Tibial nerve (tissue), 4 donors: ENCODE results near the gene OSGEPL1. TPM values are rescaled to one million over a fixed set of nuclear protein-coding genes. Genes with fewer than 3 reads are reported as not detected.

Source experiments
- DNase-seq, 2 donors: peaks; one replicate each; pipeline ENCODE4 v3.0.0-alpha.2; 2019; ENCODE audit warnings: low spot score in 2 of 2
- H3K27ac ChIP-seq, 4 donors: fragments of 200-600 bp; sonication (generic) in 3 of 4; one replicate each; pipeline ENCODE4 v1.5.1; 2017 to 2019; ENCODE audit warnings: mild to moderate bottlenecking in 1 of 4
- H3K27me3 ChIP-seq, 2 donors: fragments of 200-600 bp; sonication (generic) in 1 of 2; one replicate each; pipeline versions ENCODE4 v1.5.1 to v1.6.0; 2017 to 2019
- H3K36me3 ChIP-seq, 3 donors: fragments of 200-600 bp; sonication (generic); one replicate each; pipeline ENCODE4 v1.5.1; 2018 to 2019
- H3K4me1 ChIP-seq, 4 donors: fragments of 200-600 bp; sonication (generic) in 3 of 4; one replicate each; pipeline ENCODE4 v1.5.1; 2017 to 2019
- H3K4me3 ChIP-seq, 4 donors: fragments of 200-600 bp; sonication (generic) in 3 of 4; one replicate each; pipeline ENCODE4 v1.5.1; 2017 to 2019; ENCODE audit warnings: mild to moderate bottlenecking in 1 of 4, moderate library complexity in 1 of 4
- H3K9me3 ChIP-seq, 4 donors: fragments of 200-600 bp; sonication (generic) in 3 of 4; one replicate each; pipeline ENCODE4 v1.5.1; 2017 to 2019
- CTCF ChIP-seq, 5 experiments: fragments of 200-600 bp in 3 of 5; fragments of 450-650 bp in 2 of 5; sonication (generic) in 3 of 5; IDR thresholded peaks; one replicate each; pipeline ENCODE4 v1.5.1; 2016 to 2019; ENCODE audit warnings: antibody characterized with exemption in 5 of 5, mild to moderate bottlenecking in 3 of 5, moderate library complexity in 2 of 5
- EP300 ChIP-seq, 2 donors: sonication (generic); formaldehyde crosslinking; IDR thresholded peaks; one replicate each; pipeline ENCODE4 v1.6.1; 2017; ENCODE audit warnings: antibody characterized with exemption in 2 of 2, mild to moderate bottlenecking in 1 of 2
- POLR2A ChIP-seq, 2 donors: fragments of 450-650 bp; IDR thresholded peaks; one replicate each; pipeline ENCODE4 v1.6.1; 2017; ENCODE audit warnings: antibody characterized with exemption in 2 of 2, mild to moderate bottlenecking in 2 of 2, moderate library complexity in 2 of 2
- WGBS, 2 donors: methylation state at CpG; one replicate each; pipeline ENCODE4 v1.1.5; 2018; 5-methylcytosine and 5-hydroxymethylcytosine counted together
- total RNA-seq, 4 donors: library from RNA; depleted of rRNA; stranded (reverse); fragments of >200 nt; gene quantifications; one replicate each; pipeline ENCODE4 v1.1.0, GENCODE V29; 2016

OSGEPL1 gene
- total RNA-seq = 10 to 100 TPM in 3 of 4 donors, 1 to 10 TPM in 1; 8.4 to 26.4 (median 11.8) TPM

DNA sequence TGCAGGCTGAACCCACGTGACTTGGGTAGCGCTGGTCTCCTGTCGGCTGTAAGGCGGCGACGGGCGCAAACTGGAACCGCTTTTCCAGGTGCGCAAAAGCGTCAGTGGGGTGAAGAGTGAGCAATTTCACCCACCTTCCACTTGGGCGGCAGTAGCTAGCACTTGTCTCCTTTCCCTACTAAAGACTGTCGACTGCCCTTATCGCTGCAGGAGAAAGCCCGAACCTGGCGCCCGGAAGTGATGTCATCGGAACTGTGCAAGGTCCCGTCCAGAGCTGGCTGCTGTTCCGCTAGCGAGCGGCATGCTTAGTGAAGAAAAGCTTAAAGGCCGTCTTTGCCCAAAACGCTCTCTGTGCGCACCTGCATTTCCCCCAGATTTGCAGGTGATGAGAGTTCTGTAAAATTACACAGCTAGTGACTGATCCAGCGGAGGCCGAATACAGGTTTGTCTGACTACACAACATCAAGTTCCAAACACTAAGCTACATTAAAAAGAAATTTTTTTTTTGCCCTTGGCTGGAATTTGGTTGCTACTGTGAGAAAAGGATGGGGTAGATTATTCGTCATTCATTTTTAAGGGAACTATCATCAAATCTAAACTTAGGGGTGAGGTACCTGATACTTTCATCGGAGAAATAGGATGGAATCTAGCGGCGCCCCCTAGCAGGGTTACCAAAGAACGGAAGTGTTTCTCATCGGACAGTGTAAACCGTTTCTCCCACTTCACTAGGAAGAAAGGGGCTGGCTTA, at the start of gene OSGEPL1:
TSS of gene OSGEPL1 (minus strand) at position 242 of the 748 bp plus-strand sequence. CDS start 1,152 bp downstream, outside the sequence.
- TF ChIP-seq CTCF (IDR thresholded peaks at IDR 0.05) = peak in 4 of 5 experiments; percentile 29 to 61 (median 46)
- TF ChIP-seq EP300 (IDR thresholded peaks at IDR 0.05) = peak in 1 of 2 donors; percentile 66
- peak in 1 of 2 donors; percentile 28 for TF ChIP-seq POLR2A (IDR thresholded peaks at IDR 0.05)
- H3K27me3 ChIP-seq = no peaks in the 10 kb centered on the region
- H3K4me3 ChIP-seq = peak within 1 kb of the TSS; percentile 65 to 72 (median 70)
- peaks cover 0 to 33% (median 0%) of the 10 kb centered on the region in 3 donors for H3K36me3 ChIP-seq
- peak within 1 kb of the TSS; percentile 81 to 90 (median 84) for H3K27ac ChIP-seq
- H3K9me3 ChIP-seq = no peaks in the 10 kb centered on the region
- 0% methylated on average over 28 to 33 of the region's 33 CpGs for WGBS, 2 donors
- peak; percentile 79 to 91 for DNase-seq
- peaks cover 0 to 24% (median 8%) of the 10 kb centered on the region in 4 donors for H3K4me1 ChIP-seq

DNA sequence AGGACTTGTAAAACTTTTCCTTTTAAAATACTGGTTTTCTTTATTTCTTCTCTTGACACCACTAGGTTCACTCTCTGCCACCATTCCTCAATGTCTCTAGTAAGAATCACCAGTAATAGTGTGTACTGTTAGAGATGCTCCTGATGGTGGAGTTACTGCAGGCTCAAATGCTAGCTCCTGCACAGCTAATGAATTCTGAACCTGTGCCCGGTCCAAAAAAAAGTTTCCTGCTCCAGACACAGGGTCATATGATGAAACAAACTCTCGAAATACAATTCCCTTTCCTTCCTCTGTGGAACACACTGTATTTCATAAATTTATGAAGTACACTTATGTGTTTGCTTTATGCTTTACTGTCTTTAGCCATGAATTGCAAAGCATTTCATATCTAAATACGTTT, 40.8 kb upstream of the OSGEPL1 start:
- no peaks in the 10 kb centered on the region for H3K27me3 ChIP-seq
- H3K27ac ChIP-seq = no peak overlapping the region
- WGBS, 2 donors = 68 to 82% methylated on average over 3 of the region's 3 CpGs
- no peak overlapping the region for H3K4me3 ChIP-seq
- DNase-seq = no peak
- H3K9me3 ChIP-seq = no peaks in the 10 kb centered on the region
- H3K36me3 ChIP-seq = peaks cover 0 to 32% (median 0%) of the 10 kb centered on the region in 3 donors
- peaks cover 0 to 7% (median under 1%) of the 10 kb centered on the region in 4 donors for H3K4me1 ChIP-seq
- TF ChIP-seq POLR2A (IDR thresholded peaks at IDR 0.05) (no peak), CTCF (IDR thresholded peaks at IDR 0.05) (no peak), EP300 (IDR thresholded peaks at IDR 0.05) (no peak)

- Histone ChIP-seq H3K36me3 (peaks cover 0 to 28% (median 0%) of the 10 kb centered on the region in 3 donors), H3K9me3 (no peaks in the 10 kb centered on the region), H3K27me3 (no peaks in the 10 kb centered on the region), H3K4me1 (peaks cover 0 to 11% (median 3%) of the 10 kb centered on the region in 4 donors), H3K27ac (no peak overlapping the region), H3K4me3 (no peak overlapping the region)
- no peak for DNase-seq
- TF ChIP-seq EP300 (IDR thresholded peaks at IDR 0.05) (no peak), POLR2A (IDR thresholded peaks at IDR 0.05) (no peak), CTCF (IDR thresholded peaks at IDR 0.05) (no peak)
- WGBS, 2 donors = 95 to 96% methylated on average over 2 of the region's 2 CpGs
Measured at GRCh38 chr2:189802396-189802912, 39.9 kb upstream of the OSGEPL1 start.

GRCh38 chr2:189799531-189799930, 36.9 kb upstream of the OSGEPL1 start:
- H3K27ac ChIP-seq = peak overlapping the region in 1 of 4 donors; percentile 38
- H3K27me3 ChIP-seq = no peaks in the 10 kb centered on the region
- peaks cover 0 to 13% (median 3%) of the 10 kb centered on the region in 4 donors for H3K4me1 ChIP-seq
- DNase-seq = no peak
- H3K36me3 ChIP-seq = peaks cover 0 to 37% (median 0%) of the 10 kb centered on the region in 3 donors
- TF ChIP-seq EP300 (IDR thresholded peaks at IDR 0.05) (no peak), POLR2A (IDR thresholded peaks at IDR 0.05) (no peak), CTCF (IDR thresholded peaks at IDR 0.05) (no peak)
- H3K4me3 ChIP-seq = no peak overlapping the region
- H3K9me3 ChIP-seq = no peaks in the 10 kb centered on the region
- WGBS, 2 donors = 83 to 92% methylated on average over 2 of the region's 2 CpGs

- Histone ChIP-seq H3K4me1 (peaks cover 0 to 13% (median 3%) of the 10 kb centered on the region in 4 donors), H3K27ac (peak overlapping the region in 1 of 4 donors; percentile 10), H3K4me3 (no peak overlapping the region), H3K9me3 (no peaks in the 10 kb centered on the region), H3K27me3 (no peaks in the 10 kb centered on the region), H3K36me3 (peaks cover 0 to 37% (median 0%) of the 10 kb centered on the region in 3 donors)
- no peak for DNase-seq
- no peak for TF ChIP-seq POLR2A (IDR thresholded peaks at IDR 0.05)
- TF ChIP-seq EP300 (IDR thresholded peaks at IDR 0.05) = no peak
- TF ChIP-seq CTCF (IDR thresholded peaks at IDR 0.05) = no peak
Measured at GRCh38 chr2:189799030-189799331, 36.4 kb upstream of the OSGEPL1 start.
